H1 (cell line): ENCODE data around the gene PIWIL1. TPM values are rescaled to one million over a fixed set of nuclear protein-coding genes. Genes with fewer than 3 reads are reported as not detected.

ENCODE experiments used
- CTCF ChIA-PET: fragments of 300-600 bp; sonication (Branson Sonifier 250); formaldehyde crosslinking; loops from one replicate; lab custom pipeline; 2021; ENCODE audit not compliant: partially characterized antibody; lab: Charles Lee
- POLR2A ChIA-PET: fragments of 300-600 bp; sonication (Branson Sonifier 250); formaldehyde crosslinking; loops from one replicate; lab custom pipeline; 2021; ENCODE audit warnings: inconsistent platforms; ENCODE audit not compliant: partially characterized antibody; lab: Charles Lee
- DNase-seq, 2 experiments: peaks; one replicate each; pipeline versions ENCODE4 v3.0.0 to v3.0.0-alpha.2; 2010 to 2022; ENCODE audit warnings: low spot score in 2 of 2, low read depth in 1 of 2, mixed read lengths in 1 of 2
- FAIRE-seq: peaks from 2 replicates; lab custom pipeline; 2011; peaks lifted over from hg19 to GRCh38; lab: Jason Lieb, UNC
- H2AFZ ChIP-seq: 2 replicates; pipeline ENCODE4 v1.8.1; 2012; ENCODE audit warnings: low read length, inconsistent platforms
- H2AK5ac ChIP-seq: 2 replicates; pipeline ENCODE4 v1.6.1; 2013; ENCODE audit warnings: low read depth, low read length
- H2BK120ac ChIP-seq: replicated peaks from 2 replicates; pipeline ENCODE3; 2013; ENCODE audit warnings: low read depth, low read length, inconsistent platforms
- H2BK12ac ChIP-seq: 2 replicates; pipeline ENCODE4 v1.6.1; 2013; ENCODE audit warnings: low read depth, low read length
- H2BK15ac ChIP-seq: 2 replicates; pipeline ENCODE4 v1.6.1; 2013; ENCODE audit warnings: low read length
- H2BK20ac ChIP-seq: 2 replicates; pipeline ENCODE4 v1.6.1; 2013; ENCODE audit warnings: low read length
- H2BK5ac ChIP-seq: 2 replicates; pipeline ENCODE4 v1.6.1; 2013; ENCODE audit warnings: low read depth, low read length
- H3K14ac ChIP-seq: 2 replicates; pipeline ENCODE4 v1.6.1; 2013; ENCODE audit warnings: inconsistent platforms; ENCODE audit not compliant: insufficient read length
- H3K18ac ChIP-seq: 2 replicates; pipeline ENCODE4 v1.6.1; 2013; ENCODE audit warnings: low read length; ENCODE audit errors: extremely low read depth
- H3K23ac ChIP-seq: 2 replicates; pipeline ENCODE4 v1.6.1; 2013; ENCODE audit warnings: inconsistent platforms; ENCODE audit not compliant: insufficient read length
- H3K23me2 ChIP-seq: 2 replicates; pipeline ENCODE4 v1.6.1; 2013; ENCODE audit warnings: low read depth, low read length
- H3K27ac ChIP-seq: 2 replicates; pipeline ENCODE4 v1.6.1; 2011; ENCODE audit warnings: low read depth, low read length, inconsistent platforms
- H3K27me3 ChIP-seq, 4 experiments: replicated peaks in 1 of 4; 1 replicate in 1 of 4; 2 replicates in 3 of 4; pipeline versions ENCODE4 v1.6.1 to v1.8.1; 2011 to 2013; ENCODE audit warnings: low read length in 3 of 4, mild to moderate bottlenecking in 3 of 4, inconsistent platforms in 2 of 4, mixed read lengths in 2 of 4, moderate library complexity in 1 of 4; ENCODE audit not compliant: control insufficient read depth in 3 of 4, insufficient read depth in 3 of 4; ENCODE audit errors: extremely low read depth in 1 of 4
- H3K36me3 ChIP-seq, 4 experiments: 2 replicates each; pipeline versions ENCODE4 v1.6.1 to v1.8.1; 2011 to 2013; ENCODE audit warnings: mild to moderate bottlenecking in 4 of 4, low read length in 3 of 4, moderate library complexity in 2 of 4, control low read depth in 1 of 4, inconsistent platforms in 1 of 4; ENCODE audit not compliant: insufficient read depth in 4 of 4, control insufficient read depth in 2 of 4
- H3K4ac ChIP-seq: replicated peaks from 2 replicates; pipeline ENCODE3; 2013; ENCODE audit warnings: low read length, low read depth, mixed read lengths, inconsistent platforms; ENCODE audit not compliant: insufficient read length
- H3K4me1 ChIP-seq, 4 experiments: replicated peaks in 1 of 4; 1 replicate in 1 of 4; 2 replicates in 3 of 4; pipeline versions ENCODE4 v1.6.1 to v1.8.1; 2011 to 2013; ENCODE audit warnings: low read length in 3 of 4, inconsistent platforms in 2 of 4, mixed read lengths in 1 of 4; ENCODE audit not compliant: insufficient read depth in 4 of 4, control insufficient read depth in 3 of 4
- H3K4me2 ChIP-seq, 2 experiments: 2 replicates each; pipeline versions ENCODE4 v1.6.1 to v1.8.1; 2011 to 2013; ENCODE audit warnings: low read depth in 2 of 2, low read length in 2 of 2, control low read depth in 1 of 2, inconsistent platforms in 1 of 2, mild to moderate bottlenecking in 1 of 2; ENCODE audit not compliant: insufficient read depth in 1 of 2
- H3K4me3 ChIP-seq, 4 experiments: fragments of 200-600, 300-600 bp in 1 of 4; sonication (generic), shearing (Covaris generic), sonication (Bioruptor Twin) in 1 of 4; 2 replicates each; pipeline versions ENCODE4 v1.5.1 to v1.8.1; 2011 to 2016; ENCODE audit warnings: low read length in 4 of 4, low read depth in 3 of 4, control low read depth in 2 of 4, inconsistent platforms in 2 of 4, mild to moderate bottlenecking in 2 of 4, mixed read lengths in 1 of 4, moderate library complexity in 1 of 4; ENCODE audit not compliant: insufficient read depth in 2 of 4; ENCODE audit errors: extremely low read depth in 1 of 4
- H3K56ac ChIP-seq: replicated peaks from 2 replicates; pipeline ENCODE3; 2013; ENCODE audit warnings: low read depth, mild to moderate bottlenecking, mixed read lengths, low read length, inconsistent platforms; ENCODE audit not compliant: insufficient read length
- H3K79me1 ChIP-seq: 2 replicates; pipeline ENCODE4 v1.6.1; 2013; ENCODE audit warnings: low read depth, low read length, control low read depth
- H3K79me2 ChIP-seq, 2 experiments: 2 replicates each; pipeline versions ENCODE4 v1.6.1 to v1.8.1; 2012 to 2013; ENCODE audit warnings: low read length in 2 of 2, mild to moderate bottlenecking in 2 of 2, inconsistent platforms in 1 of 2; ENCODE audit not compliant: insufficient read depth in 2 of 2, control insufficient read depth in 1 of 2
- H3K9ac ChIP-seq, 4 experiments: replicated peaks in 1 of 4; 1 replicate in 1 of 4; 2 replicates in 3 of 4; pipeline versions ENCODE4 v1.6.1 to v1.8.1; 2011 to 2013; ENCODE audit warnings: low read depth in 3 of 4, low read length in 3 of 4, control low read depth in 2 of 4, mild to moderate bottlenecking in 2 of 4, moderate library complexity in 2 of 4, inconsistent platforms in 1 of 4; ENCODE audit errors: extremely low read depth in 1 of 4
- H3K9me3 ChIP-seq, 2 experiments: 2 replicates each; pipeline versions ENCODE4 v1.6.1 to v1.8.1; 2012 to 2013; ENCODE audit warnings: mild to moderate bottlenecking in 2 of 2, moderate library complexity in 2 of 2, control low read depth in 1 of 2, inconsistent platforms in 1 of 2, low read depth in 1 of 2, low read length in 1 of 2, mixed read lengths in 1 of 2; ENCODE audit not compliant: insufficient read depth in 2 of 2
- H4K20me1 ChIP-seq, 2 experiments: replicated peaks in 1 of 2; 2 replicates each; pipeline versions ENCODE3 to v1.8.1; 2011 to 2013; ENCODE audit warnings: inconsistent platforms in 2 of 2, low read length in 2 of 2, mild to moderate bottlenecking in 1 of 2; ENCODE audit not compliant: insufficient read depth in 2 of 2, control insufficient read depth in 1 of 2
- H4K5ac ChIP-seq: 2 replicates; pipeline ENCODE4 v1.6.1; 2013; ENCODE audit warnings: low read length, low read depth, mixed read lengths, inconsistent platforms; ENCODE audit not compliant: insufficient read length
- H4K8ac ChIP-seq: 2 replicates; pipeline ENCODE4 v1.8.0; 2013; ENCODE audit warnings: mild to moderate bottlenecking, moderate library complexity, low read length, inconsistent platforms; ENCODE audit not compliant: insufficient read depth; ENCODE audit errors: extremely low read depth
- H4K91ac ChIP-seq: replicated peaks from 2 replicates; pipeline ENCODE3; 2013; ENCODE audit warnings: low read length, mixed read lengths, inconsistent platforms; ENCODE audit not compliant: insufficient read length
- BCL11A ChIP-seq, 2 experiments: IDR thresholded peaks; one replicate each; pipeline ENCODE4 v1.6.1; 2011; ENCODE audit warnings: low read depth in 2 of 2, low read length in 2 of 2, mild to moderate bottlenecking in 2 of 2
- CBX8 ChIP-seq: fragments of 300-800, 300-1000 bp; sonication (generic); IDR thresholded peaks from 2 replicates; pipeline ENCODE4 v1.7.1; 2016; ENCODE audit warnings: low read depth, low read length, borderline replicate concordance
- CREB1 ChIP-seq: IDR thresholded peaks from 2 replicates; pipeline ENCODE4 v1.6.1; 2012; ENCODE audit warnings: inconsistent platforms
- CTCF ChIP-seq, 3 experiments: IDR thresholded peaks; 1 replicate in 2 of 3; 2 replicates in 1 of 3; pipeline versions ENCODE4 v1.5.1 to v1.6.1; 2011; ENCODE audit warnings: low read length in 3 of 3, mild to moderate bottlenecking in 3 of 3, inconsistent platforms in 2 of 3, low read depth in 1 of 3, moderate library complexity in 1 of 3; ENCODE audit not compliant: insufficient read depth in 1 of 3; ENCODE audit errors: control extremely low read depth in 1 of 3
- FOSL1 ChIP-seq: IDR thresholded peaks from 2 replicates; pipeline ENCODE4 v1.6.1; 2011; ENCODE audit warnings: mild to moderate bottlenecking, low read depth, low read length, moderate library complexity; ENCODE audit not compliant: insufficient read depth
- GTF2F1 ChIP-seq: IDR thresholded peaks from 2 replicates; pipeline ENCODE4 v1.6.1; 2012; ENCODE audit warnings: low read depth, low read length, improper control_type of control experiment, borderline replicate concordance
- JUND ChIP-seq: IDR thresholded peaks from 2 replicates; pipeline ENCODE4 v1.6.1; 2011; ENCODE audit warnings: mild to moderate bottlenecking, improper control_type of control experiment, low read length
- KDM1A ChIP-seq: fragments of 200-600, 300-600 bp; sonication (generic); IDR thresholded peaks from 2 replicates; pipeline ENCODE4 v1.7.1; 2016; ENCODE audit warnings: mild to moderate bottlenecking, low read length, borderline replicate concordance
- KDM5A ChIP-seq: fragments of 200-600 bp; IDR thresholded peaks from 2 replicates; pipeline ENCODE4 v1.7.1; 2012; ENCODE audit warnings: mild to moderate bottlenecking, low read length, inconsistent platforms, mixed read lengths
- SIX5 ChIP-seq: IDR thresholded peaks from 2 replicates; pipeline ENCODE4 v1.6.1; 2011; ENCODE audit warnings: mild to moderate bottlenecking, low read depth, low read length
- TCF12 ChIP-seq: IDR thresholded peaks from 2 replicates; pipeline ENCODE4 v1.6.1; 2011; ENCODE audit warnings: low read depth, mild to moderate bottlenecking, low read length
- WGBS, 2 experiments: shearing (Covaris generic) in 1 of 2; methylation state at CpG; one replicate each; pipeline versions ENCODE4 v1.1.6 to v1.1.7; 2013 to 2015; ENCODE audit warnings: low lambda C conversion rate in 2 of 2, mixed read lengths in 2 of 2, inconsistent platforms in 1 of 2, low coverage in 1 of 2, missing lambda C conversion rate in 1 of 2; ENCODE audit not compliant: insufficient replicate concordance in 2 of 2, insufficient coverage in 1 of 2, insufficient read length in 1 of 2; ENCODE audit errors: extremely low coverage in 1 of 2, missing lambda C conversion rate in 1 of 2; 5-methylcytosine and 5-hydroxymethylcytosine counted together
- polyA plus RNA-seq, 7 experiments: library from polyadenylated mRNA; depleted of rRNA in 3 of 7; stranded (reverse) in 5 of 7; unstranded in 2 of 7; fragments of >200 nt in 5 of 7; fragments of 200-250 nt in 2 of 7; gene quantifications; 1 replicate in 5 of 7; 2 replicates in 1 of 7; 4 replicates in 1 of 7; pipeline versions ENCODE4 v1.2.1 to v1.2.3, GENCODE V29; 2011 to 2013; ENCODE audit warnings: missing spikeins in 2 of 7, mixed read lengths in 2 of 7
- total RNA-seq: library from RNA; stranded (reverse); fragmentation: NEBNext Ultra II Directional; extraction: Animal tissue kit (Norgen Biotek cat#: 25700); gene quantifications from 2 replicates; pipeline ENCODE4 v1.2.1, GENCODE V29; 2021

PIWIL1 gene
- total and polyA plus RNA-seq, 2 of the 8 experiments (the other 6 are each of a cell fraction or from before 2014, with no cell fraction given), result not detected

- H4K91ac ChIP-seq, result no peak overlapping the region
- CTCF ChIA-PET, result interaction anchor here (0.6 to 1.7 kb wide), 4 partner anchors 13 to 284 kb away, joined by 3 to 4 read pairs (median 4); no protein-coding TSS in a partner anchor
- no peak overlapping the region for H2BK12ac ChIP-seq
- no peaks in the 10 kb centered on the region for H3K36me3 ChIP-seq
- FAIRE-seq (no peak), DNase-seq (no peak)
- H3K9me3 ChIP-seq, result peaks cover 6 to 14% of the 10 kb centered on the region in 2 experiments
- no peak overlapping the region for H2BK15ac ChIP-seq
- 0 out of 7 replicates have a peak, but pooled peaks cover 0 to 3% (median 0%) of the 10 kb centered on the region in 4 experiments for H3K27me3 ChIP-seq
- H3K4me2 ChIP-seq, result no peak overlapping the region
- no peak overlapping the region for H3K56ac ChIP-seq
- H3K27ac ChIP-seq, result no peak overlapping the region
- H3K23me2 ChIP-seq, result peaks cover 8% of the 10 kb centered on the region
- no peaks in the 10 kb centered on the region; a peak in 1 of 7 replicates for H3K4me1 ChIP-seq
- no peak overlapping the region for H2BK120ac ChIP-seq
- no peak overlapping the region for H3K14ac ChIP-seq
- no peak overlapping the region for H4K5ac ChIP-seq
- POLR2A ChIA-PET, result no interaction called here
- 98% methylated on average over 5 of the region's 5 CpGs; no CpG with 5 or more reads in 1 of the 2 experiments for WGBS, 2 experiments
- no peaks in the 10 kb centered on the region for H3K79me1 ChIP-seq
- H3K23ac ChIP-seq, result no peak overlapping the region
- no peak overlapping the region for H4K8ac ChIP-seq
- no peak overlapping the region for H3K4me3 ChIP-seq
- no peak overlapping the region for H3K9ac ChIP-seq
- H2AK5ac ChIP-seq, result no peak overlapping the region
- H2AFZ ChIP-seq, result no peak overlapping the region
- H3K4ac ChIP-seq, result no peak overlapping the region
- no peak overlapping the region for H2BK5ac ChIP-seq
- H3K79me2 ChIP-seq, result no peaks in the 10 kb centered on the region
- no peak overlapping the region for H2BK20ac ChIP-seq
- no peak overlapping the region for H3K18ac ChIP-seq
- peaks cover 0 to 6% of the 10 kb centered on the region in 2 experiments for H4K20me1 ChIP-seq
- TF ChIP-seq GTF2F1, result no peak
- no peak for TF ChIP-seq TCF12
- TF ChIP-seq CTCF (IDR thresholded peaks at IDR 0.05; ENCODE audit: control extremely low read depth in 1 of 3, insufficient read depth in 1 of 3, low read depth in 1 of 3, low read length in 3 of 3), result no peak
- TF ChIP-seq KDM1A, result no peak
- no peak for TF ChIP-seq SIX5
- TF ChIP-seq CBX8, result no peak
- TF ChIP-seq CREB1, result no peak
- no peak for TF ChIP-seq KDM5A
- TF ChIP-seq JUND, result no peak
- TF ChIP-seq FOSL1, result no peak
- no peak for TF ChIP-seq BCL11A (IDR thresholded peaks at IDR 0.05; ENCODE audit: low read depth in 2 of 2, low read length in 2 of 2)
These were observed 39.2 kb upstream of the PIWIL1 start for GRCh38 chr12:130298322-130299021.
